ENCODE results near the gene ENDOV.

Gene ENDOV

GRCh38 chr17:80413771-80414507, 1.0 kb upstream of the ENDOV start:
- no peaks in the 10 kb centered on the region for H3K36me3 ChIP-seq (ENCODE audit: insufficient read depth)
- no peak overlapping the region for H3K27ac ChIP-seq
- peaks cover 11% of the 10 kb centered on the region for H3K4me1 ChIP-seq (ENCODE audit: low read depth, poor library complexity, severe bottlenecking)
- no peak overlapping the region for H3K9ac ChIP-seq
- H3K4me3 ChIP-seq (IDR thresholded peaks at IDR 0.05; ENCODE audit: insufficient read depth, low read depth, low read length), result peak overlapping the region; percentile 10
- H4K20me1 ChIP-seq (ENCODE audit: insufficient read depth), result no peaks in the 10 kb centered on the region
- peak overlapping the region; percentile 88; the same call in 1 of the 2 replicates for H2AFZ ChIP-seq (ENCODE audit: low read depth)
- TF ChIP-seq CTCF (conservative IDR thresholded peaks at IDR 0.05; ENCODE audit: low read depth, low read length), result no peak
- peaks cover 23% of the 10 kb centered on the region for H3K27me3 ChIP-seq (ENCODE audit: insufficient read depth, low read depth)
- H3K79me2 ChIP-seq (ENCODE audit: insufficient read depth, low read depth), result no peaks in the 10 kb centered on the region
- H3K4me2 ChIP-seq, result peak overlapping the region; percentile 98

- Histone ChIP-seq H3K4me3 (IDR thresholded peaks at IDR 0.05; ENCODE audit: insufficient read depth, low read depth, low read length) (peak overlapping the region; percentile 10), H4K20me1 (ENCODE audit: insufficient read depth) (no peaks in the 10 kb centered on the region), H3K4me1 (ENCODE audit: low read depth, poor library complexity, severe bottlenecking) (peaks cover 11% of the 10 kb centered on the region), H3K9ac (peak overlapping the region; percentile 59), H3K27me3 (ENCODE audit: insufficient read depth, low read depth) (peaks cover 23% of the 10 kb centered on the region), H3K27ac (no peak overlapping the region), H3K36me3 (ENCODE audit: insufficient read depth) (no peaks in the 10 kb centered on the region), H3K4me2 (peak overlapping the region; percentile 98), H3K79me2 (ENCODE audit: insufficient read depth, low read depth) (no peaks in the 10 kb centered on the region), H2AFZ (ENCODE audit: low read depth) (peak overlapping the region; percentile 88)
- no peak for TF ChIP-seq CTCF (conservative IDR thresholded peaks at IDR 0.05; ENCODE audit: low read depth, low read length)
Observed at GRCh38 chr17:80414508-80414802, 512 bp upstream of the ENDOV start.

DNA sequence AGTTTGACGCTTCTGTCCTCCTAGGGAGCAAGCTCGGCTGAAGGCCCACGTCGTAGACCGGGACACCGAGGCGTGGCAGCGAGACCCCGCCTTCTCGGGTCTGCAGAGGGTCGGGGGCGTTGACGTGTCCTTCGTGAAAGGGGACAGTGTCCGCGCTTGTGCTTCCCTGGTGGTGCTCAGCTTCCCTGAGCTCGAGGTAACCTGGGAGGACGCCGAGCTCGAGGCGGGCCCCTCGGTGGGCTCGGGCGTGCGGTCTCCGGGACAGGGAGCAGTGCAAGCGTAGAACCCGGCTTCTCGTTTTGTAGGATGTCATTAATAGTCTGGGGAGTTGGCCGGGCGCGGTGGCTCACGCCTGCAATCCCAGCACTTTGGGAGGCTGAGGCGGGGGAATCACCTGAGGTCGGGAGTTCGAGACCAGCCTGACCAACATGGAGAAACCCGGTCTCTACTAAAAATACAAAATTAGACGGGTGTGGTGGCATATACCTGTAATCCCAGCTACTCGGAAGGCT, 715 bp downstream of the ENDOV start:
- Histone ChIP-seq H3K27ac (peak overlapping the region; percentile 40), H3K79me2 (ENCODE audit: insufficient read depth, low read depth) (no peaks in the 10 kb centered on the region), H2AFZ (ENCODE audit: low read depth) (peak overlapping the region; percentile 88)

DNA sequence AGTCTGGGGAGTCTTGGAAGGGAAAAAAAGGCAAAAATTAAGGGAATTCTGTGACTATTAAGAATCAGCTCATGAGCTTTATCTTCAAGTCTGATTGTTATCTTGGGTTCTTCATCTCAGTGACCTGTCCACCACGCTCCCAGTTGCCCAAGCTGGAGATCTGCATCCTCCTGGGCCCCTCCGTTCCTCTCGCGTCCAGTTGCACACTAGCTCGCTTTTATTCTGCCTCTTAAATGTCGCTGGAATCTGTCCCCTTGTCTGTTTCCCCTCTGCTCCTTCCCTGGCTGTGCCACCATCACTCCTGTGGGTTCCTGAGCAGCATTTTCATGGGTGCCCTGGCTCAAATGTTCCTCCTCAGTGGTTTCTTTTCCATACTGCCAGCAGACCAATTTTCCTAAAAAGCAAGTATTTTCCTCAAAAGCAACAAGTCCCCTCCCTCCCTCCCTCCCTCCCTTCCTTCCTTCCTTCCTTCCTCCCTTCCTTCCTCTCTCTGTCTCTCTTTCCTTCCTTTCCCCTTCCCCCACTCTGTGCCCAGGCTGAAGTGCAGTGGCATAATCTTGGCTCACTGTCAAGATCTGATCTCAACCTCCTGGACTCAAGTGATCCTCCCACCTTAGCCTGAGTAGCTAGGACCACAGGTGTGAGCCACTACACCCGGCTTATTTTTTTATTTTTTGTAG, 1.4 kb downstream of the ENDOV start:
- Histone ChIP-seq H3K4me3 (IDR thresholded peaks at IDR 0.05; ENCODE audit: insufficient read depth, low read depth, low read length) (no peak overlapping the region), H2AFZ (ENCODE audit: low read depth) (no peak overlapping the region), H3K4me1 (ENCODE audit: low read depth, poor library complexity, severe bottlenecking) (peaks cover 11% of the 10 kb centered on the region), H3K36me3 (ENCODE audit: insufficient read depth) (no peaks in the 10 kb centered on the region), H3K4me2 (peak overlapping the region; percentile 98; the same call in 1 of the 2 replicates), H4K20me1 (ENCODE audit: insufficient read depth) (no peaks in the 10 kb centered on the region), H3K9ac (no peak overlapping the region), H3K27me3 (ENCODE audit: insufficient read depth, low read depth) (peaks cover 23% of the 10 kb centered on the region), H3K79me2 (ENCODE audit: insufficient read depth, low read depth) (no peaks in the 10 kb centered on the region), H3K27ac (no peak overlapping the region)
- no peak for TF ChIP-seq CTCF (conservative IDR thresholded peaks at IDR 0.05; ENCODE audit: low read depth, low read length)

More for the DNA sequence above, 715 bp downstream of the ENDOV start:
- Histone ChIP-seq H3K4me1 (ENCODE audit: low read depth, poor library complexity, severe bottlenecking) (peaks cover 11% of the 10 kb centered on the region), H3K36me3 (ENCODE audit: insufficient read depth) (no peaks in the 10 kb centered on the region), H3K4me3 (IDR thresholded peaks at IDR 0.05; ENCODE audit: insufficient read depth, low read depth, low read length) (no peak overlapping the region), H3K9ac (peak overlapping the region; percentile 59), H3K4me2 (peak overlapping the region; percentile 98), H4K20me1 (ENCODE audit: insufficient read depth) (no peaks in the 10 kb centered on the region), H3K27me3 (ENCODE audit: insufficient read depth, low read depth) (peaks cover 23% of the 10 kb centered on the region)
- no peak for TF ChIP-seq CTCF (conservative IDR thresholded peaks at IDR 0.05; ENCODE audit: low read depth, low read length)
